AG10803 (cell line): Measurements from ENCODE around the gene PLIN1.

Source experiments
- DNase-seq: peaks from one replicate; pipeline ENCODE4 v3.0.0; 2010; ENCODE audit warnings: low read depth
- H3K4me3 ChIP-seq: 2 replicates; pipeline ENCODE4 v1.5.1; 2011; ENCODE audit warnings: mild to moderate bottlenecking, low read length, control low read depth
- TF ChIP-seq, protein P1 (sequence below): conservative IDR thresholded peaks from 2 replicates; pipeline ENCODE4 v1.5.1; 2011; ENCODE audit warnings: mild to moderate bottlenecking, low read length, control low read depth, inconsistent platforms

The PLIN1 gene

DNA sequence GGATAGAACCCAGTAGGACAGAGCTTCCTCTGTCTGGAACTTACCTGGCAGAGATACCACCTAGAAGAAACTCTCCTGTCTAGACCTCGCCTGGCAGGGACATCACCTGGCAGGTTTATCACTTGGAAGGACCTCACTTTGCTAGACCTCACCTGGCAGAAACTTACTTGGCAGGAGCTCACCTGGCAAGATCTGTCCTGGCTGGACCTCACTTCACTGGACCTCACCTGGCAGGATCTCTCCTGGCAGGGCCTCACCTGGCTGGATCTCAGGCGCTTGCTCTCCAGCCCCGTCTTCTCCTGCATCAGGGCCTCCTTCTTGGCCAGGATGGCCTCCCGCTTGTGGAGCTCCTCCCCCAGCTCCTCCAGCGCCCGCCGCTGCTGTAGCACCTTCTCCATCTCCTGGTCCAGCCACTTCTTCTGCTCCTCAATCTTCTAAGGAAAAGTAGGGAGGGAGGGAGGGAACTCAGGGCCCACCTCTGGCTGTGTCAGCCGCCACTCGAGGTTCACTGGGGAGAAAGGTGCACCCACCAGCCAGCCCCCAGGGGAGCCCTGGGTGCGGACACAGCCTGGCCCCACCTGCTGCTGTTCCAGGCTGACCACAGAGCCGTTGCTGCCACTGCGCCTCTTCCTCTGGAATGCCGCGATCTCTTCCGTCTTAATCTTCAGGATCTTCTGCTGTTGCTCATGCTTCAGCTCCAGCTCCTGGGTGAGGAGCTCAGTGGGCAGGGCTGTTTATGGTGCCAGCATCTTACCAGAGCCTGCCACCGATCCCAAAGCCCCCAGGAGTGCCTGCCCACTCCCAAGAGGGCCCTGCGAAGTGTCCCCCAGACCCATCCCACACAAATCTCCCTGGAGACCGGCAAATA is 46.4 kb downstream of the PLIN1 start:
- no peak for DNase-seq
- TF ChIP-seq, protein P1, sequence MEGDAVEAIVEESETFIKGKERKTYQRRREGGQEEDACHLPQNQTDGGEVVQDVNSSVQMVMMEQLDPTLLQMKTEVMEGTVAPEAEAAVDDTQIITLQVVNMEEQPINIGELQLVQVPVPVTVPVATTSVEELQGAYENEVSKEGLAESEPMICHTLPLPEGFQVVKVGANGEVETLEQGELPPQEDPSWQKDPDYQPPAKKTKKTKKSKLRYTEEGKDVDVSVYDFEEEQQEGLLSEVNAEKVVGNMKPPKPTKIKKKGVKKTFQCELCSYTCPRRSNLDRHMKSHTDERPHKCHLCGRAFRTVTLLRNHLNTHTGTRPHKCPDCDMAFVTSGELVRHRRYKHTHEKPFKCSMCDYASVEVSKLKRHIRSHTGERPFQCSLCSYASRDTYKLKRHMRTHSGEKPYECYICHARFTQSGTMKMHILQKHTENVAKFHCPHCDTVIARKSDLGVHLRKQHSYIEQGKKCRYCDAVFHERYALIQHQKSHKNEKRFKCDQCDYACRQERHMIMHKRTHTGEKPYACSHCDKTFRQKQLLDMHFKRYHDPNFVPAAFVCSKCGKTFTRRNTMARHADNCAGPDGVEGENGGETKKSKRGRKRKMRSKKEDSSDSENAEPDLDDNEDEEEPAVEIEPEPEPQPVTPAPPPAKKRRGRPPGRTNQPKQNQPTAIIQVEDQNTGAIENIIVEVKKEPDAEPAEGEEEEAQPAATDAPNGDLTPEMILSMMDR = no peak
- H3K4me3 ChIP-seq = no peak overlapping the region

DNA sequence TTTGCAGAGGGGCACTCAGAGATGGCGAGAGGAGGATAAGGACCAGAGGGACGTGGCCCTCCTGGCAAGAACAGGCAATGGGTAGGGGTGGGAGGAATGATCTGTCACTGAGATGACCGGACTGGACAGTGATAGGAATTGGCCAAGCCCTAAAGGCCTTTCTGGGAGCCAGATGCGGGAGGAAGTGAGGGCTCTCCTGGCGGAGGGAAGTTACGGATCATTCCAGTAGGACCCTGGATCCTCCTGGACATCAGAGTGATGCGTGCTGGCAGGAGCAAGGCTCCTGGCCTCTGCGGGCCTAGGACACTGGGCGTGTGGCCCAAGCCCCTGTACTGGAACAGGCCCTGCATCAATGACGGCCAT is 47.3 kb downstream of the PLIN1 start:
- TF ChIP-seq, protein P1 = no peak
- DNase-seq = no peak
- H3K4me3 ChIP-seq = no peak overlapping the region

DNA sequence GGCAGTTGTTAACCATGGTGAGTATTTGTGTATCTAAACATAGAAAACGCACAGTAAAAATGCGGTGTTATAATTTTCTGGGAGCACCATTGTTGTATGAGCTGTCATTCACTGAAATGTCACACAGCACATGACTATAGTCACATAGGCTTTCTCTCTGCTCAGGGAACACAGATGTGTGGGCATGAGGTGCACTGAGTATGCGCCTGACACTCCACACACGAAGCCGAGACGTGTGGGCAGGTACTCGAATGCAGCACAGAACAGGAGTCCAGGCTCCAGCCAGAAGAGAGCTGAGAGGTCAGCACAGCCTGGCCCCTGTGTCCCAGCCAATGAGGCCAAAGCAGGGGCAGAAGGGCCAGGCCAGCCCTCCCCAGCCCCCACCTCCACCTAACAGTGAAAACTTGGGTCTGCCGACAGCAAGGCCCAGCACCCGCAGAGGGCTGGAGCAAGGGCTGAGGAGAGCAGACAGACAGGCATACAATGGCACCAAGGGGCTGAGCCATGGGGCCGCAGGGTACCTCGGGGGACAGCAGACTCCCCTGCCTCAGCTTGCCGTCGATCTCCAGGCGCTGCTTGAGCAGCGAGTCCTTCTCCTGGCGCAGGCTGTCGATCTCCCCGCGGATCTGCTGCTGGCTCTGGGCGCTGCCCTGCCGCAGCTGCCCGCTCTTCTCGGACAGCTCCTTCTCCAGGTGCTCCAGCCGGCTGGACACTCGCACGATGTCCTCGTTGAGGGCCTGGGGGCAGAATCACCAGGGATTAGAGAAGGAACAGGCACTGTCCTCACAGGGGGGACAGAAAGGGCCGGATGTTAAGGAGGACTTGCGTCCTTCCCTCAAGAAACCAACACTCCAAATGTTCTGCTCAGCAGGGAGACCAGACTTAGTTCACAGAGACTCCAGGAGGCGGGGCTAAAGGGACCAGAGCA is 47.9 kb downstream of the PLIN1 start:
- no peak overlapping the region for H3K4me3 ChIP-seq
- TF ChIP-seq, protein P1 = no peak
- DNase-seq = no peak

DNA sequence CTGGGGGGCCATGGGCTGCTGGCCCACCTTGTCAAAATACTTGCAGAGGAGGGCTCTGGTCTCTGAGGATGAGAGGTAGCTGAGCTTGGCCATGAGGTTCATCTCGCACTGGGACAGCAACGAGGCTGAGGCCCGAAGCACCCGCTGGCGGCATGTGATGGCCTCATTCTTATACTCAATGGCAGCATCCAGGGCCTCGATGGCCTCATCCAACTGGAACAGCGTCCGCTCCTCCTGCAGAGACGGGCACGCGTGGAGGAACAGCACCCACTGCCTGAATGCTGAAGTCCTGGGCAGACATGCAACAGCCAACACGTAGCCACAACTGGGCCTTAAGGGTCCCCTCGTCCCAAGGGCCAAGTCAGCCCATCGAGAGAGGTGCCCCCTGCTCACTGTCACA is 48.9 kb downstream of the PLIN1 start:
- no peak for DNase-seq
- TF ChIP-seq, protein P1 = no peak
- no peak overlapping the region for H3K4me3 ChIP-seq

DNA sequence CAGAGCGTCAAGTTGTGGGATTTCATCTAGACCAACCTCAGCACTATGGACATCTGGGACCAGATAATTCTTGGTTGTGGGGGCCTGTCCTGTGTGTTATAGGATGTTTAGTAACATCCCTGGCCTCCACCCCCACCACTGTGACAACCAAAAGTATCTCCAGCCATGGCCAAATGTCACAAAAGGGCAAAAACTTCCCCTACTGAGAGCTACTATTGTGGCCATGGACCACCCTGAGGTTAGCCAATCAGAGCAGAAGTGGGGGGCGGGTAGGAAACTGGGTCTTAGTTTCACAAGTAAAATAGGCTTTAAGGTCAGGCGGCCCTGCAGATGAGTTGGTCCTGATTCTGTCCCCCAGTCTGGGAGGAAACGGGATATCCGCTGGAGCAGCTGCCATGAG is 49.3 kb downstream of the PLIN1 start:
- no peak overlapping the region for H3K4me3 ChIP-seq
- TF ChIP-seq, protein P1 = no peak
- DNase-seq = no peak

DNA sequence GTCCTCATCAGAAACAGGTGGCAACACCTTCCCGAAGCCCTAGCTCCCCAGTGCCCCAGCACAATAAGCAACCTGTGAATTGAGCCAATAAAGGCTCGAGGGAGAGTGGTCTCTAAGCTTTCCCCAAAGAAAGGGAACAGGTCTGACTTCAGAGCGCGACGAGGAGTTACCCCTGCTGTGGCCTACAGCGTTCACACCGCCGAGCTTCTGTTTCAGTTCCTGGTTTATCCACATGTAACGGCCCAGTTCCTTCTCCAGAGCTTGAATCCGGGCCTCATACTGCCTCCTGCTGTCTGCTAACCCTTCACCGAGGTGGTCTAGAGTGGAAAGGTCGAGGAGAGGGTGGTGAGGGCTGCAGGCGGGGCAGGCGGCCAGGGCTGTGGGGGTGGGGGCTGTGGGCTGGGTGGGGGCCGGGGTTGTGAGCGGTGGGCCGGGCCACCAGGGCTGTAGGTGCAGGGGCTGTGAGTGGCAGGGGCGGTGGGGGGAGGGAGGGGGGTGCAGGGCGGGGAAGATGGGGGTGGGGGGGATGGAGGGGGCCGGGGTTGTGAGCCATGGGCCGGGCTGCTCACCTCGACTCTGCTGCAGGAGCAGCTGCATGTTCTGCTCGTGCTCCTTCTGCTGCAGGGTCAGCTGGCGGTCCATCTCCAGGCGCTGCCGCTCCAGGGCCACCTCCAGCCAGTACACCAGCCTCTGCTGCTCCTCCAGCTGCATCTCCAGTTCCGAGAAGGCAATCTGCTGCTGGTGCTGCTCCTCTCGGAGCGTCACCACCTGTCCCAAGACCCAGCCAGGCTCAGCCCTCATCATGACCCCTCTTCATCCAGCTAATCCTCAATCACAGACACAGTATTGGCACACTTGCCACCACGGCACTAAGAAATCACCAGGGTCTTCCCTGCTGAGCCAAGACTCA is 50.1 kb downstream of the PLIN1 start:
- TF ChIP-seq, protein P1 = no peak
- DNase-seq = no peak
- H3K4me3 ChIP-seq = no peak overlapping the region
